Heart left ventricle (tissue), 16 donors: ENCODE measurements around the gene IRAG1. TPM values are rescaled to one million over a fixed set of nuclear protein-coding genes. Genes with fewer than 3 reads are reported as not detected.

ENCODE experiments used
- ATAC-seq, 4 donors: fragments of 200-7000 bp; cut with Tn5 transposase; one replicate each; pipeline ENCODE4 v1.9.1; 2020 to 2022; ENCODE audit warnings: moderate library complexity in 4 of 4, mild to moderate bottlenecking in 3 of 4, moderate number of reproducible peaks in 1 of 4
- DNase-seq, 5 donors: peaks; one replicate each; pipeline ENCODE4 v3.0.0-alpha.2; 2020
- H3K27ac ChIP-seq, 12 donors: fragments of 200-600 bp; sonication (generic) in 4 of 12; one replicate each; pipeline versions ENCODE4 v1.5.0 to v1.8.0; 2016 to 2022; ENCODE audit warnings: mild to moderate bottlenecking in 2 of 12
- H3K27me3 ChIP-seq, 9 donors: fragments of 200-600 bp; sonication (generic) in 2 of 9; one replicate each; pipeline versions ENCODE4 v1.5.1 to v1.8.0; 2016 to 2022; ENCODE audit warnings: mild to moderate bottlenecking in 3 of 9
- H3K36me3 ChIP-seq, 9 donors: fragments of 200-600 bp; sonication (generic) in 2 of 9; one replicate each; pipeline versions ENCODE4 v1.5.0 to v1.8.0; 2018 to 2022; ENCODE audit warnings: mild to moderate bottlenecking in 2 of 9
- H3K4me1 ChIP-seq, 12 donors: fragments of 200-600 bp; sonication (generic) in 4 of 12; one replicate each; pipeline versions ENCODE4 v1.5.0 to v1.8.0; 2016 to 2022; ENCODE audit warnings: mild to moderate bottlenecking in 3 of 12
- H3K4me3 ChIP-seq, 12 donors: fragments of 200-600 bp; sonication (generic) in 4 of 12; one replicate each; pipeline versions ENCODE4 v1.5.0 to v1.8.0; 2017 to 2022; ENCODE audit warnings: mild to moderate bottlenecking in 9 of 12, moderate library complexity in 4 of 12
- H3K9me3 ChIP-seq, 12 donors: fragments of 200-600 bp; sonication (generic) in 4 of 12; one replicate each; pipeline versions ENCODE4 v1.5.0 to v1.8.0; 2016 to 2022; ENCODE audit warnings: mild to moderate bottlenecking in 1 of 12
- CTCF ChIP-seq, 12 donors: fragments of 200-600 bp; sonication (generic) in 4 of 12; IDR thresholded peaks; one replicate each; pipeline versions ENCODE4 v1.5.0 to v1.8.0; 2018 to 2022; ENCODE audit warnings: antibody characterized with exemption in 12 of 12, mild to moderate bottlenecking in 5 of 12
- POLR2A ChIP-seq, 2 donors: fragments of 450-650 bp; IDR thresholded peaks; one replicate each; pipeline ENCODE4 v1.6.1; 2017; ENCODE audit warnings: antibody characterized with exemption in 2 of 2, mild to moderate bottlenecking in 2 of 2, moderate library complexity in 2 of 2
- WGBS, 4 donors: extraction: QIAGEN DNeasy Blood & Tissue Kit in 2 of 4; methylation state at CpG; one replicate each; pipeline versions ENCODE4 v1.1.5 to v1.1.7; 2013 to 2018; 5-methylcytosine and 5-hydroxymethylcytosine counted together
- intact Hi-C, 10 donors: fragments of 100-400 bp; cut with DNase I; formaldehyde crosslinking; loops; one replicate each; pipeline versions ENCODE4 v1.11.1 to v1.14.2; 2022
- polyA plus RNA-seq, 2 donors: library from polyadenylated mRNA; stranded (reverse); fragments of 200-250 nt; gene quantifications; one replicate each; pipeline ENCODE4 v1.2.3, GENCODE V29; 2013
- total RNA-seq, 9 donors: library from RNA; depleted of rRNA in 2 of 9; stranded (reverse); fragments of >200 nt in 2 of 9; fragmentation: NEBNext Ultra II Directional in 3 of 9; extraction: Animal tissue kit (Norgen Biotek cat#: 25700) in 3 of 9; gene quantifications; one replicate each; pipeline versions ENCODE4 v1.1.0 to v1.2.4, GENCODE V29; 2016 to 2023
- donor health status: ischemic (EF 13 %, LVEDD 7.1; RV severe dilation, severe dysfunction).
- donor health status: healthy with polysubstance abuse.
- donor health status: DM: no; HTN: yes; CAD: no.
- donor health status: DM: no; HTN: no; CAD: no.
- donor health status: ischemic (EF 25% LVEDD 6.9; RV normal size, moderate dysfunction).
- donor health status: ischemic (EF 25% LVEDD 5.7; RV mildly dilated, moderate dysfunction).
- donor health status: healthy.
- donor health status: DM: yes; HTN: yes; CAD: no.
- donor health status: ischemic (EF 35%, LVEDD 5.7; RV mildly dilated, moderate dysfunction).
- donor health status: nonischemic (EF 11% LVEDD 7.7; RV severe dilation, severe dysfunction).
- donor health status: DM: yes; HTN: yes; CAD: no.
- donor health status: PGD.
- donor health status: ischemic (EF 29% LVEDD 5.4; RV normal size, mild dysfunction).
- donor health status: nonischemic (EF 23%, LVEDD 6.1; RV moderate dilation, normal function).

Gene IRAG1
- total and polyA plus RNA-seq, 11 donors, result 3.0 to 10.6 (median 6.0) TPM

GRCh38 chr11:10646005-10646404 lies 47.5 kb downstream of the IRAG1 start:
- H3K27ac ChIP-seq, result peak overlapping the region in 1 of 12 donors; percentile 50

GRCh38 chr11:10645212-10645795 lies 48.3 kb downstream of the IRAG1 start:
- Histone ChIP-seq H3K27me3 (no peaks in the 10 kb centered on the region), H3K27ac (no peak overlapping the region), H3K36me3 (no peaks in the 10 kb centered on the region), H3K9me3 (no peaks in the 10 kb centered on the region), H3K4me1 (peaks cover 0 to 26% (median 0%) of the 10 kb centered on the region in 12 donors), H3K4me3 (no peak overlapping the region)
- no peak for ATAC-seq
- no peak for TF ChIP-seq CTCF (IDR thresholded peaks at IDR 0.05)
- no peak for TF ChIP-seq POLR2A (IDR thresholded peaks at IDR 0.05)
- DNase-seq, result no peak
- 76 to 87% (median 86%) methylated on average over 6 of the region's 6 CpGs for WGBS, 4 donors
- intact Hi-C loops, result loop anchor here in 1 of 10 donors (5.0 kb wide), 1 partner anchor 68 kb away; no protein-coding TSS in a partner anchor

More at GRCh38 chr11:10646005-10646404, 47.5 kb downstream of the IRAG1 start:
- Histone ChIP-seq H3K4me3 (no peak overlapping the region), H3K27me3 (no peaks in the 10 kb centered on the region), H3K4me1 (peaks cover 0 to 20% (median 0%) of the 10 kb centered on the region in 12 donors), H3K36me3 (no peaks in the 10 kb centered on the region), H3K9me3 (no peaks in the 10 kb centered on the region)
- DNase-seq, result peak in 1 of 5 donors; percentile 51
- ATAC-seq, result peak in 1 of 4 donors; percentile 54
- TF ChIP-seq CTCF (IDR thresholded peaks at IDR 0.05) (no peak), POLR2A (IDR thresholded peaks at IDR 0.05) (no peak)
- intact Hi-C loops, result loop anchor here in 1 of 10 donors (5.0 kb wide), 1 partner anchor 69 kb away; no protein-coding TSS in a partner anchor

Other genes with a start within 250 kb of the IRAG1 start
- gene AMPD3, start 238.5 kb downstream of the IRAG1 start, total RNA-seq, result 10 to 100 TPM in 1 of 9 donors, 1 to 10 TPM in 8; 2.3 to 16.8 (median 3.0) TPM
- gene AMPD3, start 238.5 kb downstream of the IRAG1 start, polyA plus RNA-seq, result 1 to 10 TPM; 1.0 to 1.1 TPM
- gene RNF141, start 152.6 kb downstream of the IRAG1 start, total RNA-seq, result 10 to 100 TPM; 18.8 to 42.8 (median 36.5) TPM
- 10 to 100 TPM in 1 of 2 donors, 1 to 10 TPM in 1; 7.8 to 11.6 TPM for gene RNF141, start 152.6 kb downstream of the IRAG1 start, polyA plus RNA-seq
- gene LYVE1, start 125.1 kb downstream of the IRAG1 start, total RNA-seq, result 100 to 1,000 TPM in 1 of 9 donors, 10 to 100 TPM in 7, 1 to 10 TPM in 1; 8.1 to 163 (median 36.6) TPM
- 10 to 100 TPM in 1 of 2 donors, 1 to 10 TPM in 1; 8.5 to 15.5 TPM for gene LYVE1, start 125.1 kb downstream of the IRAG1 start, polyA plus RNA-seq
- gene CTR9, start 57.5 kb upstream of the IRAG1 start, total RNA-seq, result 10 to 100 TPM; 14.7 to 28.4 (median 20.8) TPM
- gene CTR9, start 57.5 kb upstream of the IRAG1 start, polyA plus RNA-seq, result 10 to 100 TPM in 1 of 2 donors, 1 to 10 TPM in 1; 9.4 to 18.3 TPM
- gene EIF4G2, start 115.2 kb upstream of the IRAG1 start, total RNA-seq, result 1,000 to 10,000 TPM in 1 of 9 donors, 100 to 1,000 TPM in 8; 473 to 1,111 (median 849) TPM
- 100 to 1,000 TPM; 142 to 428 TPM for gene EIF4G2, start 115.2 kb upstream of the IRAG1 start, polyA plus RNA-seq
- gene ZBED5, start 164.3 kb upstream of the IRAG1 start, total RNA-seq, result 10 to 100 TPM; 26.3 to 49.1 (median 38.9) TPM
- gene ZBED5, start 164.3 kb upstream of the IRAG1 start, polyA plus RNA-seq, result 10 to 100 TPM; 22.5 to 29.5 TPM